Fibroblast of lung (primary cell): ENCODE measurements around the gene NRF1. TPM values are rescaled to one million over a fixed set of nuclear protein-coding genes. Genes with fewer than 3 reads are reported as not detected.
"Not testable (repeated sequence)": the region's sequence is repeated elsewhere in the genome, so short reads cannot be mapped to it uniquely, and the experiment has no call there.

Source experiments
- DNase-seq, 2 donors: peaks; one replicate each; pipeline versions ENCODE4 v3.0.0 to v3.0.0-alpha.2; 2010; ENCODE audit warnings: low read depth in 2 of 2
- H2AFZ ChIP-seq: 2 replicates; pipeline ENCODE4 v1.5.1; 2012; ENCODE audit warnings: low read length, control low read depth, inconsistent platforms
- H3K27ac ChIP-seq: 2 replicates; pipeline ENCODE4 v1.5.1; 2011; ENCODE audit warnings: low read length, control low read depth; ENCODE audit not compliant: insufficient read depth
- H3K27me3 ChIP-seq: 2 replicates; pipeline ENCODE4 v1.5.1; 2011; ENCODE audit warnings: mild to moderate bottlenecking, low read length; ENCODE audit not compliant: control insufficient read depth, insufficient read depth
- H3K36me3 ChIP-seq: 2 replicates; pipeline ENCODE4 v1.5.1; 2011; ENCODE audit warnings: low read length; ENCODE audit not compliant: control insufficient read depth, insufficient read depth
- H3K4me1 ChIP-seq: 2 replicates; pipeline ENCODE4 v1.5.1; 2011; ENCODE audit warnings: low read length; ENCODE audit not compliant: control insufficient read depth, insufficient read depth; ENCODE audit errors: extremely low read depth
- H3K4me2 ChIP-seq: 2 replicates; pipeline ENCODE4 v1.5.1; 2011; ENCODE audit warnings: low read length, control low read depth; ENCODE audit not compliant: insufficient read depth; ENCODE audit errors: extremely low read depth
- H3K4me3 ChIP-seq, 4 experiments: fragments of 200-600 bp in 1 of 4; sonication (generic) in 1 of 4; replicated peaks in 1 of 4; 2 replicates each; pipeline ENCODE4 v1.5.1; 2011 to 2016; ENCODE audit warnings: low read length in 4 of 4, low read depth in 3 of 4, mild to moderate bottlenecking in 3 of 4, control low read depth in 2 of 4, inconsistent platforms in 1 of 4, mixed read lengths in 1 of 4; ENCODE audit not compliant: insufficient read depth in 1 of 4; ENCODE audit errors: control extremely low read depth in 1 of 4
- H3K79me2 ChIP-seq: 2 replicates; pipeline ENCODE4 v1.5.1; 2012; ENCODE audit warnings: mild to moderate bottlenecking, low read length, inconsistent platforms; ENCODE audit not compliant: control insufficient read depth, insufficient read depth
- H3K9ac ChIP-seq: 2 replicates; pipeline ENCODE4 v1.5.1; 2011; ENCODE audit warnings: mild to moderate bottlenecking, low read length, control low read depth; ENCODE audit not compliant: insufficient read depth
- H3K9me3 ChIP-seq: 2 replicates; pipeline ENCODE4 v1.5.1; 2012; ENCODE audit warnings: low read depth, low read length; ENCODE audit not compliant: control insufficient read depth, insufficient read depth
- H4K20me1 ChIP-seq: 2 replicates; pipeline ENCODE4 v1.5.1; 2011; ENCODE audit warnings: low read length; ENCODE audit not compliant: control insufficient read depth, insufficient read depth; ENCODE audit errors: extremely low read depth
- CTCF ChIP-seq, 2 donors: IDR thresholded peaks in 1 of 2; conservative IDR thresholded peaks in 1 of 2; 1 replicate in 1 of 2; 2 replicates in 1 of 2; pipeline ENCODE4 v1.5.1; 2011 to 2012; ENCODE audit warnings: low read length in 2 of 2, control low read depth in 1 of 2, inconsistent platforms in 1 of 2, low read depth in 1 of 2, mild to moderate bottlenecking in 1 of 2
- EZH2 ChIP-seq: IDR thresholded peaks from 2 replicates; pipeline ENCODE4 v1.5.1; 2012; ENCODE audit warnings: low read length, control low read depth, mild to moderate bottlenecking; ENCODE audit errors: missing control alignments
- polyA plus RNA-seq, 2 donors: library from polyadenylated mRNA; depleted of rRNA in 1 of 2; stranded (reverse) in 1 of 2; unstranded in 1 of 2; fragments of >200 nt; gene quantifications; 2 replicates each; pipeline ENCODE4 v1.2.1, GENCODE V29; 2011 to 2012; ENCODE audit warnings: missing spikeins in 1 of 2
- total RNA-seq: library from RNA; depleted of rRNA; stranded (reverse); fragments of >200 nt; gene quantifications from 2 replicates; pipeline ENCODE4 v1.2.1, GENCODE V29; 2014

The NRF1 gene
- total and polyA plus RNA-seq, 2 donors (not counting 1 experiment from before 2014, with no cell fraction given): 7.3 to 15.5 TPM

GRCh38 chr7:129575699-129576098 is 35.8 kb upstream of the NRF1 start:
- Histone ChIP-seq H3K9me3 (no peaks in the 10 kb centered on the region), H3K4me3 (no peak overlapping the region), H3K79me2 (no peaks in the 10 kb centered on the region), H4K20me1 (no peaks in the 10 kb centered on the region), H3K4me1 (peaks cover 7% of the 10 kb centered on the region), H3K9ac (no peak overlapping the region), H3K27ac (no peak overlapping the region), H3K4me2 (no peak overlapping the region), H2AFZ (no peak overlapping the region), H3K27me3 (no peaks in the 10 kb centered on the region), H3K36me3 (no peaks in the 10 kb centered on the region)
- DNase-seq: no peak
- no peak for TF ChIP-seq CTCF (conservative IDR thresholded peaks at IDR 0.05 in 1 of 2, IDR thresholded peaks at IDR 0.05 in 1 of 2; ENCODE audit: low read depth in 1 of 2, low read length in 2 of 2)
- no peak for TF ChIP-seq EZH2

- TF ChIP-seq CTCF (conservative IDR thresholded peaks at IDR 0.05 in 1 of 2, IDR thresholded peaks at IDR 0.05 in 1 of 2; ENCODE audit: low read depth in 1 of 2, low read length in 2 of 2) (no peak), EZH2 (no peak)
- H3K4me1 ChIP-seq: peaks cover 7% of the 10 kb centered on the region
- no peaks in the 10 kb centered on the region for H3K36me3 ChIP-seq
- no peak overlapping the region for H3K27ac ChIP-seq
- H3K4me2 ChIP-seq: no peak overlapping the region
- no peaks in the 10 kb centered on the region for H3K79me2 ChIP-seq
- peak in 1 of 2 donors; percentile 51 for DNase-seq
- H3K27me3 ChIP-seq: no peaks in the 10 kb centered on the region
- H4K20me1 ChIP-seq: no peaks in the 10 kb centered on the region
- H3K9me3 ChIP-seq: no peaks in the 10 kb centered on the region
- H2AFZ ChIP-seq: no peak overlapping the region
- H3K4me3 ChIP-seq: no peak overlapping the region
- no peak overlapping the region for H3K9ac ChIP-seq
Observed at GRCh38 chr7:129576138-129576537, 35.4 kb upstream of the NRF1 start.

GRCh38 chr7:129578829-129579228 is 32.7 kb upstream of the NRF1 start:
- Histone ChIP-seq H3K4me2 (no peak overlapping the region), H2AFZ (no peak overlapping the region)

GRCh38 chr7:129586179-129586578 is 25.3 kb upstream of the NRF1 start:
- H3K36me3 ChIP-seq, H3K4me1 ChIP-seq, H3K9ac ChIP-seq, H4K20me1 ChIP-seq, H2AFZ ChIP-seq, H3K4me3 ChIP-seq, DNase-seq, H3K79me2 ChIP-seq, H3K27me3 ChIP-seq, H3K9me3 ChIP-seq, H3K27ac ChIP-seq, H3K4me2 ChIP-seq: not testable (repeated sequence)

More at GRCh38 chr7:129578829-129579228, 32.7 kb upstream of the NRF1 start:
- Histone ChIP-seq H3K4me3 (no peak overlapping the region), H3K9ac (no peak overlapping the region), H4K20me1 (no peaks in the 10 kb centered on the region), H3K9me3 (no peaks in the 10 kb centered on the region), H3K27me3 (no peaks in the 10 kb centered on the region), H3K4me1 (peaks cover 7% of the 10 kb centered on the region), H3K27ac (no peak overlapping the region), H3K36me3 (no peaks in the 10 kb centered on the region), H3K79me2 (no peaks in the 10 kb centered on the region)
- no peak for DNase-seq
- TF ChIP-seq CTCF (conservative IDR thresholded peaks at IDR 0.05 in 1 of 2, IDR thresholded peaks at IDR 0.05 in 1 of 2; ENCODE audit: low read depth in 1 of 2, low read length in 2 of 2): no peak
